DMS53 treated with DMSO at 0.1 percent for 48 hours (cell line): ENCODE measurements around the gene OXNAD1.

Experiments
- DNase-seq: peaks from one replicate; lab custom pipeline; 2025; ENCODE audit not compliant: unreplicated experiment; lab: John Stamatoyannopoulos, UW

Gene OXNAD1

GRCh38 chr3:16325850-16326249, 60.8 kb downstream of the OXNAD1 start:
- DNase-seq, result no peak

- DNase-seq, result no peak
Observed at GRCh38 chr3:16326724-16327349, 61.8 kb downstream of the OXNAD1 start.

- no peak for DNase-seq
Observed at GRCh38 chr3:16328124-16328523, 63.1 kb downstream of the OXNAD1 start.

GRCh38 chr3:16329036-16329825, 64.2 kb downstream of the OXNAD1 start:
- DNase-seq, result no peak

GRCh38 chr3:16329826-16330129, 64.8 kb downstream of the OXNAD1 start:
- DNase-seq, result no peak

- no peak for DNase-seq
Observed at GRCh38 chr3:16330351-16330750, 65.3 kb downstream of the OXNAD1 start.

- no peak for DNase-seq
Observed at GRCh38 chr3:16331319-16331883, 66.4 kb downstream of the OXNAD1 start.

- DNase-seq, result no peak
Observed at GRCh38 chr3:16332904-16333426, 68.0 kb downstream of the OXNAD1 start.

GRCh38 chr3:16334909-16335308, 69.9 kb downstream of the OXNAD1 start:
- no peak for DNase-seq

- DNase-seq, result no peak
Observed at GRCh38 chr3:16335333-16335732, 70.3 kb downstream of the OXNAD1 start.

GRCh38 chr3:16335772-16336645, 71.0 kb downstream of the OXNAD1 start:
- no peak for DNase-seq

- no peak for DNase-seq
Observed at GRCh38 chr3:16336825-16337224, 71.8 kb downstream of the OXNAD1 start.

- no peak for DNase-seq
Observed at GRCh38 chr3:16337856-16338540, 73.0 kb downstream of the OXNAD1 start.

- no peak for DNase-seq
Observed at GRCh38 chr3:16338999-16339398, 74.0 kb downstream of the OXNAD1 start.

- DNase-seq, result no peak
Observed at GRCh38 chr3:16343101-16343500, 78.1 kb downstream of the OXNAD1 start.

GRCh38 chr3:16346413-16347081, 81.5 kb downstream of the OXNAD1 start:
- no peak for DNase-seq

GRCh38 chr3:16347548-16347947, 82.5 kb downstream of the OXNAD1 start:
- no peak for DNase-seq

- no peak for DNase-seq
Observed at GRCh38 chr3:16349986-16350596, 85.1 kb downstream of the OXNAD1 start.

- no peak for DNase-seq
Observed at GRCh38 chr3:16350597-16351318, 85.7 kb downstream of the OXNAD1 start.
